Keratinocyte (primary cell): ENCODE results near the gene NFATC3. TPM values are rescaled to one million over a fixed set of nuclear protein-coding genes. Genes with fewer than 3 reads are reported as not detected.

Source experiments
- DNase-seq: peaks from one replicate; pipeline ENCODE4 v3.0.0-alpha.2; 2011; ENCODE audit warnings: low read depth, missing footprints, low spot score
- FAIRE-seq: peaks from 2 replicates; lab custom pipeline; 2011; peaks lifted over from hg19 to GRCh38; lab: Jason Lieb, UNC
- H2AFZ ChIP-seq: 2 replicates; pipeline ENCODE4 v1.6.0; 2012; ENCODE audit warnings: low read length, control low read depth, inconsistent platforms; ENCODE audit not compliant: control insufficient read depth
- H3K27ac ChIP-seq: 2 replicates; pipeline ENCODE4 v1.5.1; 2011; ENCODE audit warnings: low read length; ENCODE audit not compliant: control insufficient read depth, insufficient read depth
- H3K27me3 ChIP-seq: 3 replicates; pipeline ENCODE4 v1.6.0; 2011; ENCODE audit warnings: low read length; ENCODE audit not compliant: control insufficient read depth, insufficient read depth; ENCODE audit errors: extremely low read depth
- H3K36me3 ChIP-seq, 2 experiments: 2 replicates in 1 of 2; 3 replicates in 1 of 2; pipeline ENCODE4 v1.5.1; 2011; ENCODE audit warnings: low read length in 2 of 2, mild to moderate bottlenecking in 1 of 2; ENCODE audit not compliant: control insufficient read depth in 2 of 2, insufficient read depth in 2 of 2; ENCODE audit errors: extremely low read depth in 1 of 2
- H3K4me1 ChIP-seq: 3 replicates; pipeline ENCODE4 v1.5.1; 2011; ENCODE audit warnings: low read length; ENCODE audit not compliant: control insufficient read depth, insufficient read depth; ENCODE audit errors: extremely low read depth
- H3K4me2 ChIP-seq: 3 replicates; pipeline ENCODE4 v1.6.0; 2011; ENCODE audit warnings: low read depth, low read length; ENCODE audit not compliant: control insufficient read depth, insufficient read depth; ENCODE audit errors: extremely low read depth
- H3K4me3 ChIP-seq, 3 experiments: fragments of 200-600 bp in 1 of 3; sonication (generic) in 1 of 3; 2 replicates in 2 of 3; 3 replicates in 1 of 3; pipeline ENCODE4 v1.5.1; 2011 to 2016; ENCODE audit warnings: low read length in 3 of 3, mild to moderate bottlenecking in 3 of 3, control low read depth in 2 of 3, inconsistent platforms in 1 of 3, low read depth in 1 of 3, mixed read lengths in 1 of 3, mixed run types in 1 of 3, moderate library complexity in 1 of 3; ENCODE audit not compliant: control insufficient read depth in 2 of 3, insufficient read depth in 2 of 3; ENCODE audit errors: extremely low read depth in 1 of 3
- H3K79me2 ChIP-seq: 2 replicates; pipeline ENCODE4 v1.6.0; 2012; ENCODE audit warnings: low read length; ENCODE audit not compliant: control insufficient read depth, insufficient read depth
- H3K9ac ChIP-seq: 3 replicates; pipeline ENCODE4 v1.6.0; 2011; ENCODE audit warnings: low read length; ENCODE audit not compliant: control insufficient read depth, insufficient read depth; ENCODE audit errors: extremely low read depth
- H3K9me1 ChIP-seq: 3 replicates; pipeline ENCODE4 v1.6.0; 2011; ENCODE audit warnings: low read length; ENCODE audit not compliant: control insufficient read depth, insufficient read depth; ENCODE audit errors: extremely low read depth
- H3K9me3 ChIP-seq: 2 replicates; pipeline ENCODE4 v1.5.1; 2012; ENCODE audit warnings: low read depth, low read length; ENCODE audit not compliant: control insufficient read depth
- H4K20me1 ChIP-seq: 3 replicates; pipeline ENCODE4 v1.6.0; 2011; ENCODE audit warnings: low read length; ENCODE audit not compliant: control insufficient read depth, insufficient read depth; ENCODE audit errors: extremely low read depth
- CTCF ChIP-seq, 3 experiments: IDR thresholded peaks in 1 of 3; conservative IDR thresholded peaks in 1 of 3; optimal IDR thresholded peaks in 1 of 3; 2 replicates in 2 of 3; 3 replicates in 1 of 3; pipeline versions ENCODE3 to v1.5.1; 2011; ENCODE audit warnings: low read length in 3 of 3, mild to moderate bottlenecking in 3 of 3, moderate library complexity in 2 of 3, control low read depth in 1 of 3, inconsistent platforms in 1 of 3; ENCODE audit not compliant: insufficient read depth in 2 of 3; ENCODE audit errors: extremely low read depth in 1 of 3
- EZH2 ChIP-seq: IDR thresholded peaks from one replicate; pipeline ENCODE4 v1.6.1; 2012; ENCODE audit warnings: inconsistent platforms, mild to moderate bottlenecking, low read length, moderate library complexity
- dilution Hi-C: fragments of 300-500 bp; cut with MboI; formaldehyde crosslinking; loops from one replicate; pipeline ENCODE4 v1.7.0; 2020; ENCODE audit warnings: low sequenced_read_pairs; ENCODE audit not compliant: extremely low pct_ligation_motif_present
- polyA plus RNA-seq, 5 experiments: library from polyadenylated mRNA; depleted of rRNA in 3 of 5; stranded (reverse) in 3 of 5; stranded (forward) in 1 of 5; unstranded in 1 of 5; fragments of >200 nt; gene quantifications; 1 replicate in 1 of 5; 2 replicates in 3 of 5; 3 replicates in 1 of 5; pipeline versions ENCODE4 v1.2.1 to v1.2.3, GENCODE V29; 2011 to 2012; ENCODE audit warnings: missing spikeins in 2 of 5, low read depth in 1 of 5, low replicate concordance in 1 of 5

Gene NFATC3
- polyA plus RNA-seq, 1 donor (not counting 4 experiments of a cell fraction or from before 2014, with no cell fraction given): 11.5 TPM

- TF ChIP-seq CTCF (optimal IDR thresholded peaks at IDR 0.05 in 1 of 3, IDR thresholded peaks at IDR 0.05 in 1 of 3, conservative IDR thresholded peaks at IDR 0.05 in 1 of 3; ENCODE audit: extremely low read depth in 1 of 3, insufficient read depth in 2 of 3, low read length in 3 of 3): no peak
- no peak for TF ChIP-seq EZH2
- dilution Hi-C loops: no loop called here
- Histone ChIP-seq H3K36me3 (peaks cover 28 to 36% of the 10 kb centered on the region in 2 experiments), H3K4me1 (peaks cover 13% of the 10 kb centered on the region), H3K27me3 (no peaks in the 10 kb centered on the region), H3K4me2 (no peak overlapping the region), H3K79me2 (no peaks in the 10 kb centered on the region), H3K9ac (no peak overlapping the region), H3K4me3 (no peak overlapping the region), H3K9me3 (no peaks in the 10 kb centered on the region), H2AFZ (no peak overlapping the region), H4K20me1 (peaks cover 5% of the 10 kb centered on the region), H3K9me1 (no peaks in the 10 kb centered on the region), H3K27ac (no peak overlapping the region)
- FAIRE-seq (no peak), DNase-seq (no peak)
These were observed 19.4 kb upstream of the NFATC3 start for GRCh38 chr16:68065716-68066305.

DNA sequence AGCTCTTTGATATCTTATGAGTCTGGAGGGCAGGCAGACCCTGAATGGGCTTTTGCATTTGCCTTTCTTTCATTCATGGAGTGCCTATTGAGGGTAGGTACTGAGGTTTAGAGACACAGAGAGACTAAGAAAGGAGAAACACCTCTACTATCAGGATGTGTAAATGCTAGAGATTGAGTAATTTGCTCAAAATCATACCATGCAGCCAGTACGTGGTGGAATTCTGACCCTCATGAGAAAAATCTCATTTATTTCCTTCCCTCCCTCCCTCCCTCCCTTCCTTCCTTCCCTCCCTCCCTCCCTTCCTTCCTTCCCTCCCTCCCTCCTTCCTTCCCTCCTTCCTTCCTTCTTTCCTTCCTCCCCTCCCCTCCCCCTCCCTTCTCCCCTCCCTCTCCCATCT is 18.4 kb upstream of the NFATC3 start:
- TF ChIP-seq CTCF (optimal IDR thresholded peaks at IDR 0.05 in 1 of 3, IDR thresholded peaks at IDR 0.05 in 1 of 3, conservative IDR thresholded peaks at IDR 0.05 in 1 of 3; ENCODE audit: extremely low read depth in 1 of 3, insufficient read depth in 2 of 3, low read length in 3 of 3) (no peak), EZH2 (no peak)
- no peaks in the 10 kb centered on the region for H3K9me1 ChIP-seq
- no peak overlapping the region for H3K4me2 ChIP-seq
- H3K36me3 ChIP-seq: peaks cover 31% of the 10 kb centered on the region in 2 experiments
- FAIRE-seq: no peak
- H3K27ac ChIP-seq: no peak overlapping the region
- H3K4me1 ChIP-seq: peaks cover 16% of the 10 kb centered on the region
- no peak overlapping the region for H3K9ac ChIP-seq
- H3K79me2 ChIP-seq: no peaks in the 10 kb centered on the region
- no peak overlapping the region for H2AFZ ChIP-seq
- no peak for DNase-seq
- H4K20me1 ChIP-seq: peaks cover 5% of the 10 kb centered on the region
- H3K4me3 ChIP-seq: no peak overlapping the region
- H3K9me3 ChIP-seq: no peaks in the 10 kb centered on the region
- dilution Hi-C loops: no loop called here
- H3K27me3 ChIP-seq: no peaks in the 10 kb centered on the region
